ENCODE data around the gene ELMOD3.

- TF ChIP-seq ZNF445 (CRISPR knock-in tag; IDR thresholded peaks at IDR 0.05; ENCODE audit: low read depth) = no peak
- TF ChIP-seq CREB5 (CRISPR knock-in tag; IDR thresholded peaks at IDR 0.05) = no peak
- TF ChIP-seq ELF1 (tag; IDR thresholded peaks at IDR 0.05) = no peak
- TF ChIP-seq ETV6 (IDR thresholded peaks at IDR 0.05; ENCODE audit: borderline replicate concordance in 1 of 2, low read depth in 2 of 2, low read length in 1 of 2) = no peak
- TF ChIP-seq ETV6 (CRISPR knock-in tag; IDR thresholded peaks at IDR 0.05; ENCODE audit: borderline replicate concordance) = no peak
- TF ChIP-seq NCOA4 (IDR thresholded peaks at IDR 0.05; ENCODE audit: partially characterized antibody) = no peak
- no peak for TF ChIP-seq MAX (CRISPR knock-in tag; IDR thresholded peaks at IDR 0.05)
- TF ChIP-seq PKNOX1 (IDR thresholded peaks at IDR 0.05) = no peak
- no peak for TF ChIP-seq ARID2 (IDR thresholded peaks at IDR 0.05)
- no peak for TF ChIP-seq LARP7 (IDR thresholded peaks at IDR 0.05)
- TF ChIP-seq NEUROD1 (IDR thresholded peaks at IDR 0.05; ENCODE audit: borderline replicate concordance, low read depth, low read length, partially characterized antibody) = no peak
- no peak for TF ChIP-seq ZNF311 (CRISPR knock-in tag; IDR thresholded peaks at IDR 0.05)
- TF ChIP-seq HMGXB4 (CRISPR knock-in tag; IDR thresholded peaks at IDR 0.05) = no peak
- TF ChIP-seq CTCF (IDR thresholded peaks at IDR 0.05 in 2 of 3, conservative IDR thresholded peaks at IDR 0.05 in 1 of 3; ENCODE audit: insufficient read depth in 2 of 3, low read depth in 1 of 3, low read length in 3 of 3) = no peak
- TF ChIP-seq ZNF280B (CRISPR knock-in tag; IDR thresholded peaks at IDR 0.05) = no peak
These were observed 10.1 kb upstream of the ELMOD3 start for GRCh38 chr2:85344356-85344954.

Measured in K562 (cell line).